C1 segment of cervical spinal cord (tissue), 14 donors: ENCODE results near the gene UBA1.

Experiments
- DNase-seq, 14 donors: peaks; one replicate each; lab custom pipeline; 2025; lab: John Stamatoyannopoulos, UW

The UBA1 gene

DNA sequence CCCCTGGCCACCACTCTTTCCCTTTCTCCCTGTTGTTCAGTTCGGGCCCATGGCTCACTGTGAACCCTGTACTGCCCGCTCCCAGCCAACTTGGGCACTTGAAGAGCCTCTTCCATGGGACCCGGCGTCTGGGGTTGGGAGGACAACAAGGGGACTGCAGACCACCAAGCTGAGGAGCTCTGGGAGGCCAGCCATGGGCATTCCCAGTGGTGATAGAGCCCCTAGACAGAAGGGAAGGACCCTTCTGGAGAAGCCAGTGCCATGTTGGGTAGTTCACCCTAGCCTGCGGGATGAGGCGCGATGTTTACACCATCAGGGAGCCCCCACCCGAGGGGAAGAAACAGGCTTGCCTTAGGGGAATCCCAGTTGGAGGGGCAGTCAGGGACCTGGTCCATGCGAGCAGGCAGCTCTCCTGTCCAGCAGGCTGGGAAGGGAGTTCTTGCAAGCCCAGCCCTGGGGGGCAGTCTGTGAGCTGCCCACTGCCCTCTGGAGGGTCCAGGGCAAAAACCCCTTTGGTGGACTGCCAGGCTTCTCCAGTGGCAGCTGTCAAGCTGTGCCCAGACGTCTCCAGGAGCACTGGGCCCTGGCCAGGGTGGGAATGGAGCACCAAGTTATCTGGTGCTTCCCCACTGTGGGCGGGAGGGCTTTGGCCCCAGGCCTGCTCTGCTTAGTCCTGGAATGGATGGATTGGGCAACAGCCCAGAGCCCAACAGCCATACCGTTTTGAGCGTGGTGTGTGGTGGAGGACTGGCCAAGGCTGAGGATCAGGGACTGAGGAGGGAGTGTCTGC, 23.7 kb upstream of the UBA1 start:
- peak in 1 of 14 donors; percentile 22 for DNase-seq

DNA sequence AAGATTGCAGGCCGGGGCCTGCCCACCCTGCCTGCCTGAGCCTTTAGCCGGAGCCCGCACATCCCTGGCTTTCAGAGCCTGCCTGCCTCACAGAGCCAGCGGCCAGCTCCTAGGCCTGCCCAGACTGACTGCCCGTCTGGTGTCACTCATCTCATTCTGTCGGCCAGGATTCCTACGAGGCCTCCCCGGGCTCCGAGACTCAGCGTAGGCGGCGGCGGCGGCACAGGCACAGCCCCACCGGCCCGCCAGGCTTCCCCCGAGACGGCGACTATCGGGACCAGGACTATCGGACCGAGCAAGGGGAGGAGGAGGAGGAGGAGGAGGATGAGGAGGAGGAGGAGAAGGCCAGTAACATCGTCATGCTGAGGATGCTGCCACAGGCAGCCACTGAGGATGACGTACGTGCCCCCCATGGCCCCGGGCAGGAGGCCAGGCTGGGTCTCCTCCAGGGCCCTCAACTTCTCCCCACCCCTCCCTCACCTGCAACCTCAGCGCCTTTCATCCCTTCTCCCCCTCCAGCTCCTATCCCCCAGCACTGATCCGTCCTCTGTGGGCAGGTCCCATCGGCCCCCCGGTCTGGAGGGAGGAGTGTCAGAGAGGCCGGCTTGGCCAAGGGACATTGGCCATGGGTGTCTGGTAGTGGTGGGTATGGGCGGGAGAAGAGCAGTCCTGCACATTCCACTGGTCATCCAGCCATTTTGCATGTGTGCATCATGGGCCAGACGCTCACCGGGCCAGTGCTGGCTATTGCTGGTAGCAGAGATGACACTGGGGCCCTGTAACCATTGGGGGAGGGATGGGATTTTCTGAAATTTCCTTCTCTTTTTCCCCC, 22.6 kb upstream of the UBA1 start:
- DNase-seq = no peak

DNA sequence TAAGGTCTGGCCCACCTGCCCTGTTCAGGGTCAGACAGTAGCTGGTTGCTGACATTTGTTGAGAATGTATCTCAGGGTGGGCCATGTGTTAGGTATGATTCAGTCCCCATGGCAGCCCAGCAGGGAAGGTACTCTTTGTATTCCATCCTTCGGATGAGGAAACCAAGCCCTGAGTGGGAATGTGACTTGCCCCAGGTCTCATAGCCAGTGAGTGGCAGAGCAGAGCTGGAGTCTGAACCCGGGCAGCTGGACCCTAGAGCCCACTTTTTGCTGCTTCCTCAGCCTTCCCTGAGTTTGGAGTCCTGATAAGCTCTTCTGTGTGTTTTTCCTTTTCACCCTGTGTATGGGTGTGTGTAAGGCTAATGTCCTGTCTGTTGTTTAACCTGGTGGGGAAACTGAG, 21.6 kb upstream of the UBA1 start:
- no peak for DNase-seq

DNA sequence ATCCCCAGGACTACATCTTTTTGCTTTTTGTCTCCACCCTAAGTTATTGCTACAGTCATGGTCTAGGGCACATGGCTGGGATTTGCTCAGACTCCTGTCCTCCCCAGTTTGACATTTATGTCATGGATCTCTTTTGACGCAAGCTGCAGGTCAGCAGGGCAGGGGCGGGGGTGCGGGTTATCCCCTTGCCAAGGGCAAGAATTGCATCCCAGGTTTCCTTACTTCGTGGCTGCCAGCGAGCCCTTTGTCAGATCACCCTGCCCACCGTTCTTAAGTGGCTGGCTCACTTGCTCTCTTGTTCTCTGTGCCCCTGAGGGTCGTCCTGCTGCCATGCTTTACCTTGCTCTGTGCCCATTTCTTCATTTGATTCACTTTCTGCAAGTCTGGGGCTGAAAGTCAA, 21.1 kb upstream of the UBA1 start:
- DNase-seq = no peak

DNA sequence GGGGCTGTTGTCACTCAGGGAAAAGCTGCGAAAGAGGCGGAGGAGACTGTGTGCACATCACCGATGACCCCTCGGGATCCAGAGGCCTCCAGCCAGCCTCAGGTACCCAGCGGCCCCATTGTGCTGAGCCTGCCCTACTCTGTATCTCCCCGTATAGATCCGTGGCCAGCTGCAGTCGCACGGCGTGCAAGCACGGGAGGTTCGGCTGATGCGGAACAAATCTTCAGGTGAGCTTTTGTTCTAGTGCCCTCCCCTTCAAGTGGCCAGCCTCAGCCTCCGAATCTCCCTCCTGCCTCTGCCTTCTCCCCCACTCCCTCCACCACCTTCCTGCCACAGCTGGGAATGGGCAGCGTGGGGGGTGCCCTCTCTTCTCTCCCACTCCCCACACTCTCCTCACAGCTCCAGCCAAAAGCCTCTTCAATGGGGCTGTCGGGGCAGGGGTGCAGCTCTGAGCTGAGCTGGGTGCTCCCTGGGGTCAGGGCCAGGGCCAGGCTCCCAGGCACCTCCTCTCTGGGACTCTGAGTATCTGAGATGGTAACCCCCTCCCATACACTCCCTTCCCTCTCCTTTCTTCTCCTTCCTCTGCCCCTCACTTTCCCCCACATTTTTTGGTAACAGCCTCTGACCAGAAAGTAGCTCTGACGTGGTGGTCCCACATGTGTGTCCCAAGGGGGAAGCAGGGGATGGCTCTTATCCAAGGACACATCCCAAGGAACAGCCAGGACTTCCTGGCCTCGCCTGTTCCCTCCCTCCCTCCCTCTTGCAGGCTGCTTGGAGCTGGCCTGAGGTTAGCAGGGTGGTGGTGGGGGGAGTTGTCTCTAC, 20.4 kb upstream of the UBA1 start:
- DNase-seq = no peak

DNA sequence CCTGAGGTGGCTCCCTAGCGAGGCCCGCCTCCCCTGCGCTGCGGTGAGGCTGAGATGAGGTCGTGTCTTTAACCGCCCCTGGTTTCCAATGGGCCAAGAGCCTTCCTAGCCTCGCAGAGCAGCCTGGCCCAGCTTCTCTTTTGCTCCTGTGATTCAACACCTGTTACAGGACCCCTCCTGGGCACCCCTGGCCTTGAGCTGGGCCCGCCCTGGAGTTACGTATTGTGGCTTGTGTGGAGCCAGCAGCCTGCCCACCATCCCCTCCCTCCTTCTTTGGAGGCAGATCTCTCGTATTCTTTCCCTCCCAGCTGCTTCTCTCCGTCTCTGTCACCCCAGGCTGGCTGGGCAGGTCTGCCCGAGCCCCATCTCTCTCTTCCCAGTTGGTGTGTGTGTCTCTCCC, 19.3 kb upstream of the UBA1 start:
- DNase-seq = no peak

DNA sequence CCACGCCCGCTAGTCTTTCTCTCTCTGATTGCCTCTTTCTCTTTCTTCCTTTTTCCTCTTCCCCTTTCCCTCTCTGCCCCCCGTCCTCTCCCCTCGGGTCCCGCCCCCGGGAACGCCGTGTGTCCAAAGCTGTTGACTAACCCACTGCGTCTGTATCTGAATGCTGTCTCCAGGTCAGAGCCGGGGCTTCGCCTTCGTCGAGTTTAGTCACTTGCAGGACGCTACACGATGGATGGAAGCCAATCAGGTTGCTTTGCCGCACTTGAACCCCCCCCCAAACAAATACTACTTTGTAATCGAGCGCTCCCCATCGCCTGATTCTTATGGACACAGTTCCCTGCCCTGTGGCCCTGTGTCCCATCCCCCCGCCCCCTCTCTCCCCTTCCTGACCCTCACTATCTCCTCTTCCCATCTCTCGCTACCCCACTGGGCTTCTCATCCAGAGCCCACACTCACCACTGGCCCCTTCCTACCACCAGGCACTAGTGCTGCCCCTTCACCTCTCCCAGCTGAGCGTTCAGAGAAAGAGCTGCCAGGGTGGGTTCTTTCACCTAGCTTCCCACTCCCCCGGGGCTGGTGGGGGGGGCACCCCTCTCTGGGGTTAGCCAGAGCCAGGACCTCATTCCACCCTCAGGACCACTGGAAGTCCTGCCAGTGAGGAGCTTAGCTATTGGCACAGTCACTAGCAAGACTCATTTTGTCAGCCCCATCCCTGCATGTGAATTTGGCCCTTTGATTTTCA, 18.6 kb upstream of the UBA1 start:
- DNase-seq = no peak

DNA sequence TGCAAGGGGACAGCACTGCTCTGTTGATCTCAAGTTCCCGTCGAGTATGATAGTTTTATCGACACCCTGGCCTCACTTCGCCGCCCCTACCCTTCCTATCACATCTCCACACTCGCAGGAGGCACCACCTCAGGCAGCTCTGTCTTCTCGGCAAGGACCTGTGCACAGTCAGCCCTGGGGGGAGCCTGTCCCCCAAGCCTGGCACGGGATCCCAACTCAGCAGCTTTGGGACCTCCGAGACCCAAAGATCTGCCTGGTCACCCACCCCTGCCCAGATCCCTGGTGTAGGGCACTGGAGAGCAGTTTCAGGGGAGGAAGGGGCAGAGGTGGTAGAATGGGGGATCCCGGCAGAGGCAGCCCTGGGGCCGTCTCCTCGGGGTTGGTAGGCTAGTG, 18.0 kb upstream of the UBA1 start:
- no peak for DNase-seq

DNA sequence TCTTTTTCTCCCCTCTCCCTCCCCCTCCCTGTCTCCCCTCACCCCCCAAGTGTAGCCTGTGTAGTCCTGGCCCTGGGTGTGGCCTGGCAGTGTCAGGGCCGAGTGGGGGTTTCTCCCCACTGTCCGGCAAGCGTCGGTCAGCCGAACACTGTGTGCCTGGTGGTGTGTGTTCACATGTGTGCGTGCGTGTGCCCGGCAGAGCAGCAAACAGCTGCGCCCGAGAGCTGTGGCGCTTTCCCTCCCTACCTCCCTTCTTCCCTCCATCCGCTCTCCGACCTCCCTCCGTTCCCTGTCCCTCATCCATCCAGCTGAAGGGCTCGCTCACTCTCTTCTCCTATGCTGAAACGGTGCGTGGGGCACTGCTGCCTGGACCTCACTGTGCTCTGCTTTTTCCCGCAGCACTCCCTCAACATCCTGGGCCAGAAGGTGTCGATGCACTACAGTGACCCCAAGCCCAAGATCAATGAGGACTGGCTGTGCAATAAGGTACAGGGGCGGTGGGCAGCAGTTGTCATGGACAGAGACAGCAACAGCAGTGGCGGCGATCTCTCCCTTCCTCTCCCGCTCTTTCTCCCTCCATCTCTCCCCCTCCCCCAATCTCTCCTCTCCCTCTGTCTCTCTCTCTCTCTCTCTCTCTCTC, 17.4 kb upstream of the UBA1 start:
- no peak for DNase-seq

DNA sequence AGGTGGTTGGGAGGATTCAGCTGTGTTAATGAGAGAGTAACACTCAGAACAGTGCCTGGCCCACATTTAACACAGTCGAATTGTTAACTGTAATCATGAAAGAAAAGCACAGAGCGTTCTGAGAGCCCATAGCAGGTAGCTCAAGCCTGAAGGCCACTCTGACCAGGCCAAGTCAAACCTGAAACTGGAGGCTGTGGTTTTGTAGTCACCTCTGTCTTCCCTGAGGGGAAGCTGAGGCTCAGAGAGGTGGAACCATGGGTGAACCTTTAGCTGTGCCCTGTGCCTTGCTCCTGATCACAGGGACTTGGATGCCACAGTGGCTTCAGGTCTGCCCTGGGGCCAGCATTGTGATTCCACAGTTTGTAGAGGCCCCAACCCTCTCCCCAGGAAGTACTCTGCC, 16.6 kb upstream of the UBA1 start:
- no peak for DNase-seq

DNA sequence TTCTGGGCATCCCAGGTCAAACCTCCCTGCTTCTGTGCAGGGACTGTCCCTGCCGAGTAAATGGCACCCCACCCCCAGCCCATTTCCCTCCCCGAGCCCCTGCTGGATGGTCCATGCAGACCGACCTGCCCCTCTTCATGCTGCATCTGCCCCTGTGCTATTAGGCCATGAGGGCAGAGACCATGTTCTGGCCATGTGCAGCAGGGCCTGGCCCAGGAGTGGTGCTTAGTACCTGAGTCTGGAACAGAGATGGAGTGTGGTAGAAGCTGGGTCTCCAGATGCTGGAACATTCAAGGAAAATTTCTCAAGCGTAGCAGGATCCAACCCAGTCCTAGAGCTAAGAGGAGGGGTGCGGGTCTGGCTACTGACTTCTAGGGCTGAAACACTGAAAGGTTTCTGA, 15.3 kb upstream of the UBA1 start:
- no peak for DNase-seq

DNA sequence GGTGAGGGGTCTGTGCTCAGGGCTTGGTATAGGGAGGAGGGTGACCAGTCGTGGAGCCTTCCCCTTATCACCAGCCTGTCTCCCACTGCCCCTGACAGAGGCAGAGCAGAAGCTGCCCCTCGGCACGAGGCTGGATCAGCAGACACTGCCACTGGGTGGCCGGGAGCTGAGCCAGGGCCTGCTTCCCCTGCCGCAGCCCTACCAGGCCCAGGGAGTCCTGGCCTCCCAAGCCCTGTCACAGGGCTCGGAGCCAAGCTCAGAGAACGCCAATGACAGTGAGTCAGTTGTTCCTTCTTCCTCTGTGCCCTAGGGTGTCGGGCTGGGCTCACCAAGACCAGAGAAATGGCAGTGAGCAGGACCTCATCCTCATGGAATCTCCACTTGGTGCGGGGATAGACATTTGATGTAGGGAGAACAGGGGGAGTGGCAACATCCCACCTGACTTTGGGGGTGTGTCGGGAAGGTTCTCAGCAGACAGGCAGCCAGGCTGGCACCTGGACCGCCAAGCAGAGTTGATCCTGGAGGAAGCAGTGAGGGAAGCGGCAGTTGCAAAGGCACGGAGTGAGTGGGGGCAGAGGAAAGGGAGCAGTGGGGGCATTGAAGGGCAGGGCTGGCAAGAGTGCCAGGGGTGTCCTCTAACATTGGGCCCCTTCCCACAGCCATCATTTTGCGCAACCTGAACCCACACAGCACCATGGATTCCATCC, 14.3 kb upstream of the UBA1 start:
- peak in 12 of 14 donors; percentile 1 to 77 (median 41) for DNase-seq

DNA sequence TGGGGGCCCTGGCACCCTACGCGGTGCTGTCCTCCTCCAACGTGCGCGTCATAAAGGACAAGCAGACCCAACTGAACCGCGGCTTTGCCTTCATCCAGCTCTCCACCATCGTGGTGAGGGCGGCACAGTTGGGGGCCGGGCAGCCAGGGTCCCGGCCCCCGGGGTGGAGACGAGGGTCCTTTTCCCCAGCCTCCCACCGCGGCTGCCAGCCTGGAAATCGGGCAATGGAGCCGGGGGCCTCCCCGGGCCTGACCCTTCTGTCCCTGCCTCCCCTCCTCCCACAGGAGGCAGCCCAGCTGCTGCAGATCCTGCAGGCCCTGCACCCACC, 13.7 kb upstream of the UBA1 start:
- DNase-seq = no peak

DNA sequence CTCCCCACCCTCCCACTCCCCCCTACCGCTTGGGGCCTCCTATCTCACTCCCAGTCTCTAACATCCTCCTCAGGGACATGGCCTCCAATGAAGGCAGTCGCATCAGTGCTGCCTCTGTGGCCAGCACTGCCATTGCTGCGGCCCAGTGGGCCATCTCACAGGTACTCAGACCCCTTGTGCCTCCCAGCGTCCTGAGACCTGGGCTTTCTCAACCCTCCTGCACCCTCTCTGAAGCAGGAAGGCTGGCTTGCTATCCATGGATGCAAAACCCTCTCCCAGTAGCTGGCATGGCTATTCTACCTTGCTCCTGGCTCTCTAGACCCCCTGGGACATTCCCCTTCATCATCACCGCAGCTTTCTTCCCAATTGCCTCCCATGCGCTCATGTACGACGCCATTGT, 13.3 kb upstream of the UBA1 start:
- no peak for DNase-seq

DNA sequence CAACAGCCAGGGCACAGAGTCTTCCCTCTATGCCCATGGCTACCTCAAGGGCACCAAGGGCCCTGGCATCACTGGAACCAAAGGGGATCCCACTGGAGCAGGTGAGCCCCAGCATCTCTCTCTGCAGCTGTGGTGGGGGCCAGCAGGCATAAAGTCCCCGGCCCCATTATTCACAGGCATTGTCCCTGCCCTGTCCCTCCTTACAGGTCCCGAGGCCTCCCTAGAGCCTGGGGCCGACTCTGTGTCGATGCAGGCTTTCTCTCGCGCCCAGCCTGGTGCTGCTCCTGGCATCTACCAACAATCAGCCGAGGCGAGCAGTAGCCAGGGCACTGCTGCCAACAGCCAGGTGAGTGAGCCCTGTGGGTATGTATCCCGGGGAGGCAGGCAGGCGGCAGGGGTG, 12.3 kb upstream of the UBA1 start:
- no peak for DNase-seq

DNA sequence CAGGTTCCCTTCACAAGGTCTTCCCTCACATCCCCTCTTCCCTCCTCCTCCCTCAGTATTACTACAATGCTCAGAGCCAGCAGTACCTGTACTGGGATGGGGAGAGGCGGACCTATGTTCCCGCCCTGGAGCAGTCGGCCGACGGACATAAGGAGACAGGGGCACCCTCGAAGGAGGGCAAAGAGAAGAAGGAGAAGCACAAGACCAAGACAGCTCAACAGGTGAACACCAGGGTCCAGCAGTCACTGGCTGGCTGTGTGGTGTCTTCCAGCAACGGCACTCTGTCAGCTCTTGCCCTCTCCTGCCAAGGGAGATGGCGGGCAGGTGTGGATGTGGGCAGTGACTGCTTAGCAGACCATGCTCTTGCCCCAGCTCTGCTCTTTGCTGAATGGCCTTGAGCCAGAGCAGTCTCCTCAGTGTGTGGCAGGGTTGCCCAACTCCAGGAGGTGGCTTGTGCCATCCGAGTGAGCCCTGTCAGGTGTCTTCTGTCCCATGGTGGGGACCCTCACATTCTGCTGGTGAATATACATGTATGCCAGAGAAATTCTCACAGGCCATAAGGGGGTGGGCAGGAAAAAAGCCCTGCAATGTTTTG, 11.4 kb upstream of the UBA1 start:
- DNase-seq = no peak

DNA sequence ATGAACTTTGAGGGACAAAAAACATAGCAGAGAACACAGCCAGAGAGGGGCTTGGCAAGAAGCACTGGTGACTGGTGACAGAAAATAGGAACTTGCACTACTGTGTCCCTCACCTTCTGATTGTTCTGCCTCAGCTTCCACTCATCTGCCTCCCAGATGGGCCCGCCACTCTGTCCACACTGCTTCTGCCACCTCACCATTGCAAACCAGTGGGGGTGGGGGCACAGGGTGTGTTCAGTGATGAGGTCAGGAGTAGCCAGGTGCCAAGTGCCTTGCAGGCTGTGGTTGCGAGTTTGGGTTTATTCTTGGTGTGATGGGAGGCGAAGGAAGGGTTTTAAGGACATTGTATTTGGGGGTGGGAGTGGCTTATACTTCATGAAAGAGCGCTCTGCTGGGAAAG, 9.1 kb upstream of the UBA1 start:
- no peak for DNase-seq

DNA sequence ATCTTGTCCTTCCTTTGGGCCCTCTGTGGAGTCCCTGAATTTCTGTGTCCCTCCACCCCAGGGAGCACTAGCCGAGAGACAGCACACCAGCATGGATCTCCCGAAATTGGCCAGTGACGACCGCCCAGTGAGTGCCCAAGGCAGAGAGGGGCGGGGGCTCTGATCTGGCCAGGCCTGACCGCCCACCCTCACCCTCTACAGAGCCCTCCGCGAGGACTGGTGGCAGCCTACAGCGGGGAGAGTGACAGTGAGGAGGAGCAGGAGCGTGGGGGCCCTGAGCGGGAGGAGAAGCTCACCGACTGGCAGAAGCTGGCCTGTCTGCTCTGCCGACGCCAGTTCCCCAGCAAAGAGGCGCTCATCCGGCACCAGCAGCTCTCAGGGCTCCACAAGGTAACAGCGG, 8.4 kb upstream of the UBA1 start:
- DNase-seq = no peak

DNA sequence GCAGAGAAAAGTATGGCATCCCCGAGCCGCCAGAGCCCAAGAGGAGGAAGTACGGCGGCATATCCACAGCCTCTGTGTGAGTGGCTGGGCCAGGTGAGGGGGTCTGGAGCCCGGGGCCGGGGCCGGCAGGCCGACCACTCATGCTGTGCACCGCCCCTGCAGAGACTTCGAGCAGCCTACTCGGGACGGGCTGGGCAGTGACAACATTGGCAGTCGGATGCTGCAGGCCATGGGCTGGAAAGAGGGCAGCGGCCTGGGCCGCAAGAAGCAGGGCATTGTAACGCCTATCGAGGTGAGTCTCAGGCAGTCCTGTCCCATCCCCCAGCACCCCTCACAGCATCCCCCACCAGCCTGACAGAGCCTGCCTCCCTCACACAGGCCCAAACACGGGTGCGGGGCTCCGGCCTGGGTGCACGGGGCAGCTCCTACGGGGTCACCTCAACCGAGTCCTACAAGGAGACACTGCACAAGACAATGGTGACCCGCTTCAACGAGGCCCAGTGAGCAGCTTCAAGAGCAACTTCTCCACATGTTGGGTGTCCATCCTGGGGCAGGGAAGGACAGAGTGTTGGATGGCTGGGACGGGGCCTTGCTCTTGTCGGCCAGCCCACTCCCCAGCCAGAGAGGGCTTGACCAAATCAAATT, 7.4 kb upstream of the UBA1 start:
- no peak for DNase-seq
